Esophagus muscularis mucosa (tissue), 4 donors: ENCODE results near the gene SERPING1.

Experiments
- CTCF ChIP-seq, 3 experiments: fragments of 200-600 bp in 2 of 3; fragments of 450-650 bp in 1 of 3; sonication (generic) in 2 of 3; IDR thresholded peaks; one replicate each; pipeline ENCODE4 v1.5.1; 2017 to 2019; ENCODE audit warnings: antibody characterized with exemption in 3 of 3, mild to moderate bottlenecking in 2 of 3, moderate library complexity in 1 of 3
- EP300 ChIP-seq: sonication (generic); formaldehyde crosslinking; IDR thresholded peaks from one replicate; pipeline ENCODE4 v1.6.1; 2017; ENCODE audit warnings: antibody characterized with exemption
- POLR2A ChIP-seq: fragments of 450-650 bp; IDR thresholded peaks from one replicate; pipeline ENCODE4 v1.6.1; 2017; ENCODE audit warnings: antibody characterized with exemption, moderate library complexity, mild to moderate bottlenecking, low read depth
- POLR2AphosphoS5 ChIP-seq, 2 donors: sonication (generic); formaldehyde crosslinking; IDR thresholded peaks; one replicate each; pipeline ENCODE4 v1.6.1; 2017; ENCODE audit warnings: antibody characterized with exemption in 2 of 2

- TF ChIP-seq CTCF (IDR thresholded peaks at IDR 0.05) (no peak), POLR2AphosphoS5 (IDR thresholded peaks at IDR 0.05) (no peak), POLR2A (no peak), EP300 (no peak)
Measured at GRCh38 chr11:57646194-57646798, 48.8 kb downstream of the SERPING1 start.
